Measurements from ENCODE around the gene CNOT2.

The CNOT2 gene, protein sequence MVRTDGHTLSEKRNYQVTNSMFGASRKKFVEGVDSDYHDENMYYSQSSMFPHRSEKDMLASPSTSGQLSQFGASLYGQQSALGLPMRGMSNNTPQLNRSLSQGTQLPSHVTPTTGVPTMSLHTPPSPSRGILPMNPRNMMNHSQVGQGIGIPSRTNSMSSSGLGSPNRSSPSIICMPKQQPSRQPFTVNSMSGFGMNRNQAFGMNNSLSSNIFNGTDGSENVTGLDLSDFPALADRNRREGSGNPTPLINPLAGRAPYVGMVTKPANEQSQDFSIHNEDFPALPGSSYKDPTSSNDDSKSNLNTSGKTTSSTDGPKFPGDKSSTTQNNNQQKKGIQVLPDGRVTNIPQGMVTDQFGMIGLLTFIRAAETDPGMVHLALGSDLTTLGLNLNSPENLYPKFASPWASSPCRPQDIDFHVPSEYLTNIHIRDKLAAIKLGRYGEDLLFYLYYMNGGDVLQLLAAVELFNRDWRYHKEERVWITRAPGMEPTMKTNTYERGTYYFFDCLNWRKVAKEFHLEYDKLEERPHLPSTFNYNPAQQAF

DNA sequence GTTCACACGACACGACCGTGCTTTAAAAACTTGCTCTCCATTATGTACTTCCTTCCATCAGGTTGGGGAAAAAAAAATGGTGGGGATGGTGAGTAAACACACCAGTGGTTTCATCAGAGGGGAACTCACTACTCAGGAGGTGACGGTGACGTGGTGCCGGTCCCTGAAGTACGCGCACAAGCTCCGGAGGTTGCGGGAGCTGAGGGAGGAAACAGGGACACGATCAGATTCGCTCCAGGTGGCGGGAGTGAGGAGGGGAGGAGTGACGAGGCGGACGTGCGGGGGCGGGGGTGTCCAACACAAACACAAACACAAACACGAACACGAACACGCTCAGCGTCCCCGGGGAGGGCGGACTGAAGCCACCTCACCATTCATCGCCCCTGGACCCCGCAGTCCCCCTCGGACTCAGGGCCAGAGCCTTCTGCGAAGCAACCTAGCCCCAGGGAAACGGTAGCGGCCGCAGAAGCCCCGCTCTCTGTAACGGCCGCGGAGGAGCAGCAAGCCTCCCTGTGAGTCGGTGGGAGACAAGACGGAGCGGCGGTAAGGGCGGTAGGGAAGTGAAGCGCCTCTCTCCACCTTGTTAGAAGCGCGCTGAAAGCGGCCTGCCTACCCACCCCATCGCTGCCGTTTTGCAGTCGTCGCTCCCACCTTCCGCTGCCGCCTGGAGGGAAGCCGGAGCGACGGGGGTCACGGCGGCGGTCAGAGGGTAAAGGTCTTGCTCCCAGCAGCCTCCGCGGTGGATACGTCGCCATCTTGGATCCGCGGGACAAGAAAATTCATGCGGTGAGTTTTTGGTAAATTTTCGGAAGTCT is at the start of gene CNOT2:
Gene CNOT2, plus strand, starts transcription at position 739 of the 815 bp plus-strand sequence. CDS start 34,794 bp downstream, outside the sequence.
- FAIRE-seq = no peak

DNA sequence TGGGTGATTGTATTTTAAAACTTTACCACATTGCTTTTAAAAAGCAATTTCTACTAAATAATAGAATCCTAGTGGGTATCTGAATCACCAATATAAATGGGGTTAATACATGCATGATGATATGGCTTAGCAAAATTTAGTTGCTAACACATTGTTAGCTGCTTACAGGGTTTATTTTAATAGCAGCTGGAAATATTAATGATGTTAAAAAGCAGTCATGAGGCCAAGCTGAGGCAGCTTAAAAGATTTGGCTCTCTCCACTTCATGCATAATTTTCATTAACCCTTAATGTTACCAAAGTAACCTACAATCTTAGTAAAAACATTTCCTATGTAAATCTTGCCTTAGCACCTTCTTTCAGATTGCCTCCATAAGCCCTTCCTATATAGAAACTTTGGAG is 49.2 kb upstream of the CNOT2 start:
- FAIRE-seq = no peak

DNA sequence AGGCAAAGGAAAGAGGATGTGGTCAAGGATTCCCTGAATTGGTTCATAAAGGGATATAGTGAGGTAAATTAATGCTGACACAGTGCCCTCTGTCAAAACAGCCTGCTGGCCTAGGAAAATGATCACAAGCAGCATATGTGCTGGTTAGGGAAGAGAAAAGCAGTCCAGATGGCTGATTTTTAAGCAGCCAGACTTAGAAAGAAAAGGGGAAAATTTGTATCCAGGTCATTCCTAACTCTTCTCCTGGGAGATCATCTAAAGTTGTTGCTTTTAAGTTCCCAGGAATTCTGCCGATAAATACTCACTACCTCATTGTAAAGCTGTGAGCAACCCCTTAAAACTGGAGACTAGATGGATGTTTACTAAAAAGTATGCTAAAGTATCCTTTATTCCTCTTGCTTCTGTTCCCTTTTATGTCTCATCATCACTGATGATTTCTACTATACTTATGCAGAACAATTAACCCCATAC is 46.4 kb upstream of the CNOT2 start:
- FAIRE-seq = no peak

DNA sequence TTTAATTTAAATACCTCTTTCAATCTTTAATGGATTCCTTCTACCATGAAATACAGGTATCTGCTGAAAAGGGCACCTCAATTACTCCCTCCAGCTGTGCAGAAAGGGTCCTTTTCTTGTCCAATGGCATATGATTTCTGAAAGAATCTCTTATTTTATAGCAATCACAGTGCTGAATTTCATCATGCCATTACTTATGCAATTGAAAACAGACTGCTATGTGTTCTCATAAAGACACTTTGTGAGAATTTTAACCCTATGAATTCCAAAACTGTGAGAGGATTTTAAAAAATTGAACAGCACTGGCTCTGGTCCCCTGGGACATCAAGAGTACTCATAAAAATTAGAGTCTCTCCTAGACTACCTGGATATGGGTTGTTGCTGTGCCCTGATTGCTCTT is 45.9 kb upstream of the CNOT2 start:
- FAIRE-seq = no peak

DNA sequence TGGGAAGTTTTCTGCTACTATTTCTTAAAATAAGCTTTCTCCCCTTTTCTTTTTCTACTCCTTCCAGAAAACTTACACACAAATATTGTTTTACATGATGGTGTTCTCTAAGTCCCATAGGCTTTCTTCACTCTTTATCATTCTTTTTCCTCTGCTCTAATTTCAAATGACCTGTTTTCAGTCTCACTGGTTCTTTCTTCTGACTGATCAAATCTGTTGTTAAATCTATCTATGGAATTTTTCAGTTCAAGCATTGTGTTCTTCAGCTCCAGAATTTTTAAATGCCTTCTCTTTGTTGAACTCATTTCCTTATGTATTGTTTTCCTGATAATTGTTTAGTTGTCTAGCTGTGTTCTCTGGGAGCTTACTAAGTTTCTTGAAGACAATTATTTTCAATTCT is 29.5 kb upstream of the CNOT2 start:
- FAIRE-seq = no peak

DNA sequence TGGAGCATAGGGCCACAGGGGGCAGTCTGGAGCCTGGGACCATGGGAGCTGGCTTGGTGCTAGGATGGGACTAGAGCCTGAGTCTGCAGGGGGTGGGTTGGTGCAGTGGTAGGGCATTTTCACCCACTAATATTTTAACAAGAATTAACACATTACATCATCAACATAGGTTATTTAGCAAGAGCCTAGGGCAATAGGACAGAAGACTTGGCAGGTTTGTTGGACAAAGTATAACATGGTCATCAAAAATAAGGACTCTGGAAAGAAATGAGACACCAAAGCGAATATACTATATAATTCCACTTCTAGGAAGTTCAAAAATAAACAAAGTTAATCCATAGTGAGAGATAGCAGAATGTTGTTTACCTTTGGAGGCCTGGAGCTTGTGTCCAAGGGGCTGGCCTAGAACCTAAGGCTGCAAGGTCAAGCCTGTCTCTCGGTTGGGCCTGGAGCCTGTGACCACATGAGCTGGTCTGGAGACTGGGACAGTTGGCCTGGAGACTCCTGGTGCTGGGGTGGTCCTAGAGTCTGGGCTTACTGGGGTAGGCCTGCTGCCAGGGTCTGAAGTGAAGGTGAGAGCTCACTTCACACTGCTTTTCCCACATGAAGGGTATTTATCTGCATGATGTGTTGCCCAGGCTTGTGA is 28.1 kb upstream of the CNOT2 start:
- no peak for FAIRE-seq

DNA sequence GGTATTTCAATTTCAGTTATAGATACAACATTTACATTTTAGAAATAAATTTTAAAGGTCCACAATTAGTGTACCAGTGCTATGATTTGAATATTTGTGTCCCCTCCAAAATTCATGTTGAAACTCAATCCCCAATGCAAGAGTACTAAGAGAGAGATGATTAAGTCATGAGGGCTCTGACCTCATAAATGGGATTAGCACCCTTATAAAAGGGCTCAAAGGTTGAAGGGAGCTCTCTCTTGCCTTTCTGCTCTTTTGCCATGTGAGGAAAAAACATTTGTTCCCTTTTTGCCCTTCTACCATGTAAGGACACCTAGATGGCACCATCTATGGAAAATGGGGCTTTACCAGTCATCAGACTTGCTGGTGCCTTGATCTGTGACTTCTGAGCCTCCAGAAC is 25.8 kb upstream of the CNOT2 start:
- no peak for FAIRE-seq

DNA sequence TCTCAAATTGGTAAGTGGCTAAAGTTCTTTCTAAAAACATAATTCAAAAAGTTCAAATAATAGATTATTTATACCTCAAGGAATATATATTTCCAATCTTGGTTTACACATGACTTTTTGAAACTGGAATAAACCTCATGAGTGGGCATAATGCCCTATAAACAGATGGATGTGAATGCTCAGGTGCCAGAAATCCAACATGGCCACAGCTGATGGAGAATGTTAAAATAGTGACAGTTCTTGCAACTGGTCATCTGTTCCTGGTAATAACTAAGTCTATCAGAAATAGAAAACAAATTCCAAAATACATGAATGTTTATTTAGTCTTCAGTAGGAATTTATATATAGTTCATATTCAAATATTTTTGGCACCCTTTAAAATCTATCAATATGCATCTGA is 21.6 kb upstream of the CNOT2 start:
- no peak for FAIRE-seq

DNA sequence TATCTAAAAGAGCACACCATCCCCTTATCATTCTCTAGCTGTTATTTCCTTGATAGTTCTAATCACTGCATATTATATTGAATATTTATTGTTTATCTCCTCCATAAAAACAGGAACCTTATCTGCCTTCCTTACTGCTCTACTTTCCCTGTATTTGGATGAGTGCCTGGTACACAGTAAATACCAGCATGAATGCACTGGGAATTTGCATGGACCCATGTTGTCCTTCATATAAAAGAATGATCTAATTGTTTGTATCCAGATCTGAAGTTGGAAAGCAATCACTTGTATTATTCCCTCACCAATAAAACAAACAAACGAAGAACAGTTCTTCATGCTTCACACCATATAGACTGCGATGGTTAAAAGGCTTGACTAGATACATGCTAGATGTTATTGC is 15.3 kb upstream of the CNOT2 start:
- FAIRE-seq = no peak

DNA sequence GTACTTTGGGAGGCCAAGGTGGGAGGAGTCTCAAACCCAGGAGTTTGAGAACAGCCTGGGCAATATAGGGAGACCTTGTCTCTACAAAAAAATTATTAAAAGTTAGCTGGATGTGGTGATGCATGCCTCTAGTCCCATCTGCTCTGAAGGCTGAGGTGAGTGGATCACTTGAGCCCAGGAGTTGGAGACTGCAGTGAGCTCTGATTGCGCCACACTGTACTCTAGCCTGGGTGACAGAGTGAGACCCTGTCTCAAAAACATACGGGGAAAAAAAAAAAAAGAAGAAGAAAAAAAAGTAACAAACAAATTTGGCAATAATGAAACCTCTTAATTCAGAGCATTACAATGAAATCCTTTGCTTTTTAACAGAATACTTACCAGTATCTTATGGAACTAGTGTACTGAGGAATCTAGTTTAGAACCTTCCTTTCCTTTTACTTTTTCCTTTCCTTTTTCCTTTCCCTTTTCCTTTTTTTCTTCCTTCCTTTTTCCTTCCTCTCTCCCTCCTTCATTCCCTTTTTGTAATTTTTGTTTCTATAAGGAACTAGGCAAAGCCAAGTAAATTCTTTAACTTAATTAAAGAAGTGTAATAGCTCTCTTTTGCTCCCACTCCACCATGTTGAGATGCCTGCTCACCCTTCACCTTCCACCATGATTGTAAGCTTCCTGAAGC is 12.2 kb upstream of the CNOT2 start:
- no peak for FAIRE-seq

DNA sequence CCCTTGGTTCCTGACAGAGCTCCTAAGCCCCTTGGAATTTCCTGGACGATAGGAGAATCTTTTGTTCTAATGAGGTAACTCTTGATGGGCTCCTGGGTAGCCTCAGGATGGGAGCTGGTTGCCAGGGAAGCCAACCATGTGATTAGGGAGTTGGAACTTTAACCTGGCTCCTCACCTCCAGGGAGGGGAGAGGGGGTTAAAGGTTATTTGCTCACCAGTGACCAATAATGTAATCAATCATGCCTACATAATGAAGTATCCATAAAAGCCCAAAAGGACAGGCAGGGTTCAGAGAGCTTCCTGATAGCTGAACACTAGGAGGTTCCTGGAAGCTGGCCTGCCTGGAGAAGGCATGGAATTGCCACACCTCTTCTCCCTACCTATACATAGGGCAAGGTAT is 6.2 kb upstream of the CNOT2 start:
- no peak for FAIRE-seq

DNA sequence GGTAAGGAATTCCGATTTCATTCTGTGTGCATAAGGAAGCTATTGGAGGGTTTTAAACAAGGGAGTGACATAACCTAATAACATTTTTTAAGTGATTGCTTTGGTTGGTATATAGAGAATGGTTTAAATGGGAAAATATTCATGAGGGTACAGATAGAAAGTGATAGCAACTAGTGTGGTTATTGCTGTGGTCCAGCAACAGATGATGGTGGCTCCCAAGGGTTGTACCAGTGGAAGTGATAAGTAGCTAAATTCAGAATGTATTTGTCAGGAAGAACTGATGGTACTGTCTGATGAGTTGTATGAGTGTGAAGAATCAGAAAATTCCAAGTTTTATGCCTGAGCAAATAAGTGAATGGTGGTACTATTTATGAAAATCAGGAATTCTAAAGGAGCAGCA is 2.6 kb upstream of the CNOT2 start:
- FAIRE-seq = no peak

DNA sequence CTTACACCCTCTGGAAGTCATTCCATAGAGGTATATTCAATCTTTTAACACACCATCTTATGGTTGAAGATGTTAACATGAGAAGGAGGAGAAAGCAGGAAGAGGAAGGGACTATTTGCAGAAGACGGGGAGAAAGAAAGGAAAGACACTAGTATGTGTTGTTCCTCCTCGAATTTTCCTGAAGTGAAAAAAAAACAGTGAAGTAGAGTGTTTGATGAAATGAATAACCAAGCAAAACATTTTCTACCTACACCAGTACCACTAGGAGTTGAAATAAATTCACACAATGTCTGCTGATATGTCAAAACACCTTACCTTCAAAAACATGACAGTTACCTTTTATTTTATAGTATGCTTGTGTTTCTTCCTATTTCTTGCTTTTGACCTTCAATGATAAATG is 1.4 kb upstream of the CNOT2 start:
- FAIRE-seq = no peak

DNA sequence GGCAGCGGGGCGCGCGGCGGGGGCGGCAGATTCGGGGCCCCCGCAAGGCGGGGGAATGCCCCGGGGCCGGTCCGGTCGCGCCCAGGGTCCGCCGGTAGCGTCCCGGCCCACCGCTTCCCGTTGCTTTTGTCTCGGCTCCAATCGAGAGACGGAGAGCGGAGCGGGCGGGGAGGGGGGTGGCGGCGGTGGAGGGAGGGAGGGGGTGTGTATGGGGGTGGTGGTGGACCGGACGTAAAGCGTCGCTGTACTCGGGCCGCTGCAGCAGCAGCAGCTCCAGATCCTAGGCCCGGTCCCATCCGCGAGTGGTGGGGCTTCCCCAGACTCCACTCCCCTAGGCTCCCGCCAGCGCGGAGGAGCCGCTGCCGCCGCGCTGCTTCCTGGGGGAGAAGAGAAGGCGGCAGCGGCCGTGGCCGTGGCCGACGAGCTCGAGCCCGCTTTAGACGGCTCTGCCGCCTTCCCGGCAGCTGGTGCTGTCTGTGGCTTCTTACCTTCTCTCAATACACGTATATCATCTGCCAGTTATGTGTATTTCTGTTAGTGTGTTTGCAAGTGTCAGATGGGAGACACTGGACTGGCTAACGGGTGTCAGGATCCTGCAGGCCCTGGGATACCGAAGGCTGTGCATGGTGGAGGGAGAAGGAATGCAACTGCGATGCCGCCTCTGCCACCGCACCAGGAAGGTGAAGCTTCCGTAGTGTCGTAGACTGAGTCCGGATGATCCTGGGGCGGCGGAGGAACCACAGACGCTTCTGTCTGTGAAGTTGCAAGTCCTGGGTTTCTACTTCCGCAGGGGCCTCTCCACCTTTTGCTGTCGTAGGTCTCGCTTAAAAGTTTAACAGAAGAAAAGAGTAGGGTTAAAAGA is 508 bp downstream of the CNOT2 start:
- FAIRE-seq = no peak

DNA sequence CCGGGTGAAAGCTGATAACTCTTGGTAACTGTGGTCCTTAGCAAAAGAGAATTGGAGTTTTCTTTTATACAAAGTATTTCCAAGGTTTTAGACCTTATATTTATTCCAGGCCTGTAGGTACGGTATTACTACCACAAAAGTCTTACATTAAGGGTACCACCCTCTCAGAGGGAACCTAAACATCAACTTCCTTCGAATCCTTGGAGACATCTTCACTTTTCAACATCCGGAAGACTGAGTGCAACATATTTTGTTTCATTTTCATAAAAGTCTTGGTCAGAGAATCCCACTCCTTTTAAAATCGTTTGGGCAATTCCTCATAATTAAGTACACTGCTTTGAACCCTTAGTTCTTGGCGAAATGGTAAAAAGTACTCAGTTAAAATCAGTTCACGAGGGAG is 1.2 kb downstream of the CNOT2 start:
- FAIRE-seq = no peak

DNA sequence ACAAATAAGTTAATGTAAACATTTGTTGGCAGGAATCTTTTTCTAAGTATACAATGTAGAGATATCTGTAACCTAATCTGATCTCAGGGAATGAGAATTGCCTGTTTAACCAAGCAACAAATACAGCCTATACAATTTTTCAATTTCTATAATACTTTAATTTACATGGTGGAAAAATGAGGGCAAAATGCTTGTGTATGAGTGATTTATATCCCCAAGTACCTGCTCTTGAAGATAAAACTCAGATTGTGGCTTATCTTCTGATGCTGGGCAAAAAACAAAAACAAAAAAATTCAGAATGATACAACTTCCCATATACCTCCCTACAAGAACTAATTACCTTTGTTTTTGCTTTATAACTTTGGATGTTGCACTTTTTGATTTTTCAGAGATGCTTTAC is 2.2 kb downstream of the CNOT2 start:
- FAIRE-seq = no peak

DNA sequence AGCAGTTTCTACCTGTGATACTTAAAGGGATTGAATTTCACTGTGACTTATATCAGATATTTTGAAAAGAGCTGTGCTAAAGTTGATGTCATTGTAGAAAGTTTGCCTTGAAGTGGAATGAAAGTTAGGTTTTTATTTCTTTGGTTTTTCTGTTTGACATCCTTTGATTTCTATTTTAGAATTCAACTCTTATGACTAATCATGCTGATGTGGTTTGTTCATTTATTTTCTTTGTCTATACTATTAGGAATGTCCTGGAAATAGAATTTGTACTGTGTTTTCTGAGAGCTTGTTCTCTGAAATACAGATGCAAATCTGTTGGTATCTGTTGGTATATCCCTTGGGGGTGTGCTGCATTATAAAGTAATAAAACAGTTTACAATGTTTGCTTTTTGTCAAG is 3.3 kb downstream of the CNOT2 start:
- FAIRE-seq = no peak

DNA sequence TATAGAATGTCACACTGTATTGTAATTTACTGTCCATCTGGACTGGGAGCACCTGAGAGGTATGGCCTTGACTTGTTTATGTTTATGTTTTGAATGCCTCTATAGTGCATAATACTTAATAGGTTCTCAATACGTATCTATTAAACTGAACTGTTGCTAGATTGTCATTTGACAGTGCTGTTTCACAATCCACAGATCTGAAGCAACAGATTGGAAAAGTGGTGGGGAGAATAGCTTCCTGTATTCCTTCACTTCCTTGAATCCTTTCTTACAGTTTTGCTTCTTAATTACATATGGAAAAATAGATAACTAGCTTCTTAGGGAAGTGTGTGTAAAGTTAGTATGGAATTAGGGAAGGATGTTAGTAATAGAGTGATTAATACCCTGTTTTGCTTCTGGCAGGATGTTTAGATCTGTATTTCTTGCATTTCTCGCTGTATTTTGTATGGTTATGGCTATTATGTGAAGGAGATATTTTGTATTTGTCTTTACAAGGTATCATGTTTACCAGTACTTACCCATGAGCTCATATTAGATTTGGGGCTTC is 4.5 kb downstream of the CNOT2 start:
- FAIRE-seq = no peak

DNA sequence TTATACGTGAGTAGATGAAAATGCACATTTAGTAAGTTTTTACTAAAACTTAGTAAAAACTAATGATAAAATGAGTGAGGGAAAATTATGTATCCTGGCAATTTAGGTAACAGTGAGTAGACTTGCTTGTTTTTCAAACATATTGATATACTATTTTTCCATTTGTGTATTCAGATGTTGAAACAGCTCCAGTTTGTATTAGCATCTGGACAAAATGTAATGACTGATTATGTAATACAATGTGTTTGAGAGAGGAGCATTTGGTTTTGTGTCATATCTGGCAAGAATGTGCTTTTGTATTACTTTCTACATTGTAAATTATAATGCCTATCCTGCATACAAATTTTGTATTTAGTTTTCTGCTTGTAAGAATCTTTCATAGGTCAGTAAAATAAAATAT is 5.6 kb downstream of the CNOT2 start:
- FAIRE-seq = no peak

DNA sequence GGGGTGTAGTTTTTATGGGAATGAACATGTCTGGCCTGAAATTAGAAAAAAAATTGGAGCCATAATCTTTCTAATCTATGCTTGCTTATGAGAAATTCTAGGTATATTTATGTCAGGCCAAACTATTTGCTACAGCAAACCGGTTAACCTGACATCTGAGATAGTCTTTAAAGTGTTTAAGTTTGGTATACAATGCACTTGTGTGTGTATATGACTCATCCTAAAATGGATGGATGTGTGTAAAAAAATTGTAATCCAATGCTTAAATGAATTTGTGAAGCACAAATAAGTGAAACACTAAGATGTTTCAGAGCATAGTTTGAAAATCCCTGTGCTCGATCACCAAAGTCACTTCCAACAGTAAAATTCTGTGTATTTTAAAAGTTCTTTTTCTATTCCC is 6.7 kb downstream of the CNOT2 start:
- no peak for FAIRE-seq

DNA sequence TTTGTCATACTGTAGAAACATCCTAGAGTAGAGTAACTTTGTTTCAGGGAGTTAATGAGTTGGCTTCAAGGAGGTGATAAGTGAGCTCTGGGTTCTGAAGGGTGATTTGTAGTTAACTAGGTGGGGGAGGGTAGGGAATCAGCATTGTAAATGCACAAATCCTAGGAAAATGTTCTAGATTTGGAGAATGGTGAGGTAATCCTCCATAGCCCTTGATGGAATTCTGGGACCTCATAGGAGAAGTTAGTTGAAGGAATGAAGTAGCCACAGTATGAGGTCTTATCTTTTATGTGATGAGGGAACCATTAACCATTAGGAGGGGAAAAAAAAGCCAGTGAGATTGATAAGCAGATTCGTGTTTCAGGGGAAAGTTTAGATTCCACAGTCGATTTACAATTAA is 8.0 kb downstream of the CNOT2 start:
- FAIRE-seq = no peak
